ENCODE data around the gene PDK4. TPM values are rescaled to one million over a fixed set of nuclear protein-coding genes. Genes with fewer than 3 reads are reported as not detected.

The PDK4 gene
- total RNA-seq, 2 donors from 2014 or later: 11.1 to 27.6 TPM

DNA sequence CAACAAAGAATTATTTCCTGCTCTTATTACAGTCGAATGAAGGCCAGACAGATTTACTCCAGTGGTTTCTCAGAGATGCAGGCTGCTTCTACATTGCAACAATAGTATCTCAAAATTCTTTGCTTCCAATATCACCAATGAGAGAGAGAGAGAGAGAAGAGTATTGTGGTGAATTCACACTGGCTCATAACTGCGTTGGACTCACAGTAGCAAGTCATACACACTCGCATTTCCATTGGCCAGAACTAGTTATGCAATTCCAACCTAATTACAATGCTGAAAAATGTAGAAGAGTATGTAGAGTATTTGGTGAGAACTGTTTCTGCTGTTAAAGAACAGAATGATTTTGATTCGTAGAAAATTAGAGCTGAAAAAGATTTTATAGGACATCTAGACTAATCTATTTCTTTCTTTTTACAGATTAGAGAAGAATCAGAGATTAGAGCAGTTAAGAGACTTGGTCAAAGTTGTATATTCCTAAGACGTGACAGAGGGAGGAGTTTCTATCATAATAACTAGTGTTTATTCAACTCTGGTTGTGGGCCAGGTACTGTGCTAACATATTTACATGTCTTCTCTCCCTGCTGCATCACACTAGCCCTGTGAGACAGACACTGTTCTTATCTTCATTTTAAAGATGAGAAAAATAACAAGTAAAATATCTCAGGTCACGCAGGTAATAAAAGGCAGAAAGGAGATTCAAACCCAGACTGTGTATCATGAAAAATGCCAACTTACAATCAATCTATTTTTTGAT, 34.6 kb upstream of the PDK4 start:
- Histone ChIP-seq H3K27ac (no peak overlapping the region), H3K27me3 (no peaks in the 10 kb centered on the region), H3K36me3 (no peaks in the 10 kb centered on the region), H3K9ac (ENCODE audit: low read depth in 2 of 2, low read length in 2 of 2) (no peak overlapping the region), H3K4me1 (no peaks in the 10 kb centered on the region), H3K4me3 (no peak overlapping the region), H3K9me3 (no peaks in the 10 kb centered on the region)
- no peak for DNase-seq
- intact Hi-C loops (cut with DNase I): no loop called here
- TF ChIP-seq, protein P1, sequence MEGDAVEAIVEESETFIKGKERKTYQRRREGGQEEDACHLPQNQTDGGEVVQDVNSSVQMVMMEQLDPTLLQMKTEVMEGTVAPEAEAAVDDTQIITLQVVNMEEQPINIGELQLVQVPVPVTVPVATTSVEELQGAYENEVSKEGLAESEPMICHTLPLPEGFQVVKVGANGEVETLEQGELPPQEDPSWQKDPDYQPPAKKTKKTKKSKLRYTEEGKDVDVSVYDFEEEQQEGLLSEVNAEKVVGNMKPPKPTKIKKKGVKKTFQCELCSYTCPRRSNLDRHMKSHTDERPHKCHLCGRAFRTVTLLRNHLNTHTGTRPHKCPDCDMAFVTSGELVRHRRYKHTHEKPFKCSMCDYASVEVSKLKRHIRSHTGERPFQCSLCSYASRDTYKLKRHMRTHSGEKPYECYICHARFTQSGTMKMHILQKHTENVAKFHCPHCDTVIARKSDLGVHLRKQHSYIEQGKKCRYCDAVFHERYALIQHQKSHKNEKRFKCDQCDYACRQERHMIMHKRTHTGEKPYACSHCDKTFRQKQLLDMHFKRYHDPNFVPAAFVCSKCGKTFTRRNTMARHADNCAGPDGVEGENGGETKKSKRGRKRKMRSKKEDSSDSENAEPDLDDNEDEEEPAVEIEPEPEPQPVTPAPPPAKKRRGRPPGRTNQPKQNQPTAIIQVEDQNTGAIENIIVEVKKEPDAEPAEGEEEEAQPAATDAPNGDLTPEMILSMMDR (IDR thresholded peaks at IDR 0.05): no peak

GRCh38 chr7:95628831-95629439, 32.6 kb upstream of the PDK4 start:
- Histone ChIP-seq H3K27me3 (no peaks in the 10 kb centered on the region), H3K4me3 (no peak overlapping the region), H3K9me3 (no peaks in the 10 kb centered on the region), H3K4me1 (no peaks in the 10 kb centered on the region), H3K27ac (no peak overlapping the region), H3K9ac (ENCODE audit: low read depth in 2 of 2, low read length in 2 of 2) (no peak overlapping the region), H3K36me3 (no peaks in the 10 kb centered on the region)
- DNase-seq: no peak
- TF ChIP-seq, protein P1 (IDR thresholded peaks at IDR 0.05): no peak
- intact Hi-C loops (cut with DNase I): no loop called here

- H3K4me1 ChIP-seq: no peaks in the 10 kb centered on the region
- no peak overlapping the region for H3K9ac ChIP-seq (ENCODE audit: low read depth in 2 of 2, low read length in 2 of 2)
- no peaks in the 10 kb centered on the region for H3K9me3 ChIP-seq
- no peaks in the 10 kb centered on the region for H3K36me3 ChIP-seq
- no peak for DNase-seq
- H3K27ac ChIP-seq: no peak overlapping the region
- intact Hi-C loops (cut with DNase I): no loop called here
- H3K27me3 ChIP-seq: no peaks in the 10 kb centered on the region
- no peak overlapping the region for H3K4me3 ChIP-seq
- TF ChIP-seq, protein P1 (IDR thresholded peaks at IDR 0.05): no peak
Measured at GRCh38 chr7:95623788-95624187, 27.5 kb upstream of the PDK4 start.

DNA sequence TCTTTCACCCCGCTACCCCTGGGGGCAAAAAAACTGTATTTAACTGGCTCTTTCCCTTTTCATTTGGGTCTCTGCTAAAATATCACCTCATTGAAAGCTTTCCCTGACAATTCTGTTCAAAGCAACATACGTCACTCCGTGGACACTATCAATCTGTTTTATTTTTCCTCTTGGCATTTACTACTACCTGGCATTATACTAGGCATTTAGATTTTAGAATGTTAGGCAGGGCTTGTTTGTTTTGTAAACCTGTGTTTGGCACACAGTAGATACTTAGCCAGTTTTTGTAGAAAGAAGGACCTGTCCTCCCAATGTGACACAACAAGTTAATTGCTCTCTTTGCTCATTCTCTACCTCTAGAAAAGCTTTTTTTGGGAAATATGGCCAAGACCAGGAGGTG, 26.5 kb upstream of the PDK4 start:
- no peaks in the 10 kb centered on the region for H3K4me1 ChIP-seq
- H3K36me3 ChIP-seq: no peaks in the 10 kb centered on the region
- TF ChIP-seq, protein P1 (IDR thresholded peaks at IDR 0.05): no peak
- no peak overlapping the region for H3K27ac ChIP-seq
- H3K9ac ChIP-seq (ENCODE audit: low read depth in 2 of 2, low read length in 2 of 2): no peak overlapping the region
- no peak overlapping the region for H3K4me3 ChIP-seq
- intact Hi-C loops (cut with DNase I): no loop called here
- H3K9me3 ChIP-seq: no peaks in the 10 kb centered on the region
- DNase-seq: no peak
- no peaks in the 10 kb centered on the region for H3K27me3 ChIP-seq

DNA sequence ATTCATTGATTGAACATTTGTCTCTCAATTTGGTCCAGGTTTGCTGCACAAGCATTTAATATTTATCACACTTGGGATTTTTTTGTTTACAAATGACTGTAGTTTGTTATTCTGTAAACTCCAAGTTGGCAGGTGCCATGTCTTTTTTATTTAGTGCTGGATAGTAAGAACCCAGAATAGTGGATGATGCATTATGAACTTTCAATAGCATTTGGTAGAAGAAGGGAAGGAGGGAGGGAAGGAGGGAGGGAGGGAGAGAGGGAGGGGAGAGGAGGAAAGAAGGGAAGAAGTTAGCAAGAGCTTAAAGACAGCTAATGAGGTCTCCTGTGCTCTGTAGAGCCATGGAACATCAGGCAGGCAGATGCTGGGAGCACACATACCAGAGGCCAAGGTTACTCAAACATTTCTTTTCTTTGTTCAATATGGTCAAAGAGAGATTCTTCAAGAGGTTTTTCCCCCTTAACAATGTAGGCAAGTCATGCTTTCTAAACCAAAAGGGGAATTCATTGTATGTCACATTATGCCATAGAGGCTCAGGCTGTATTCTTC, 25.8 kb upstream of the PDK4 start:
- TF ChIP-seq, protein P1 (IDR thresholded peaks at IDR 0.05): no peak
- Histone ChIP-seq H3K4me1 (no peaks in the 10 kb centered on the region), H3K36me3 (no peaks in the 10 kb centered on the region), H3K9me3 (no peaks in the 10 kb centered on the region), H3K27me3 (no peaks in the 10 kb centered on the region), H3K27ac (no peak overlapping the region), H3K4me3 (no peak overlapping the region), H3K9ac (ENCODE audit: low read depth in 2 of 2, low read length in 2 of 2) (no peak overlapping the region)
- intact Hi-C loops (cut with DNase I): no loop called here
- no peak for DNase-seq
